ENCODE data around the gene GPN3.

DNA sequence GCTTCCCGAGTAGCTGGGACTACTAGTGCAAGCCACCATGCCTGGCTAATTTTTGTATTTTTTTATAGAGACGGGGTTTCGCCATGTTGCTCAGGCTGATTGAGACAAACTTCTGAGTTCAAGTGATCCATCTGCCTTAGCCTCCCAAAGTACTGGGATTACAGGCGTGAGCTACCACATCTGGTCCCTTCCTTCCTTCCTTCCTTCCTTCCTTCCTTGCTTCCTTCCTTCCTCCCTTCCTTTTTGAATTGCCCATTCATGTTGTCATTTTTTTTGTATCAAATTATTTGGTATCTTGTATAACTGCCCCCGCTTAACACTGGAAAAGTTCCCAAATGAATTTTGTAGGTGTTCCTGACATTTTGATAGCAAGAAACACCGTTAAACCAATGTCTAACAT, 45.8 kb upstream of the GPN3 start:
- TF ChIP-seq, protein P1, sequence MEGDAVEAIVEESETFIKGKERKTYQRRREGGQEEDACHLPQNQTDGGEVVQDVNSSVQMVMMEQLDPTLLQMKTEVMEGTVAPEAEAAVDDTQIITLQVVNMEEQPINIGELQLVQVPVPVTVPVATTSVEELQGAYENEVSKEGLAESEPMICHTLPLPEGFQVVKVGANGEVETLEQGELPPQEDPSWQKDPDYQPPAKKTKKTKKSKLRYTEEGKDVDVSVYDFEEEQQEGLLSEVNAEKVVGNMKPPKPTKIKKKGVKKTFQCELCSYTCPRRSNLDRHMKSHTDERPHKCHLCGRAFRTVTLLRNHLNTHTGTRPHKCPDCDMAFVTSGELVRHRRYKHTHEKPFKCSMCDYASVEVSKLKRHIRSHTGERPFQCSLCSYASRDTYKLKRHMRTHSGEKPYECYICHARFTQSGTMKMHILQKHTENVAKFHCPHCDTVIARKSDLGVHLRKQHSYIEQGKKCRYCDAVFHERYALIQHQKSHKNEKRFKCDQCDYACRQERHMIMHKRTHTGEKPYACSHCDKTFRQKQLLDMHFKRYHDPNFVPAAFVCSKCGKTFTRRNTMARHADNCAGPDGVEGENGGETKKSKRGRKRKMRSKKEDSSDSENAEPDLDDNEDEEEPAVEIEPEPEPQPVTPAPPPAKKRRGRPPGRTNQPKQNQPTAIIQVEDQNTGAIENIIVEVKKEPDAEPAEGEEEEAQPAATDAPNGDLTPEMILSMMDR (conservative IDR thresholded peaks at IDR 0.05 in 1 of 2, IDR thresholded peaks at IDR 0.05 in 1 of 2; ENCODE audit: extremely low read depth in 1 of 2, insufficient read depth in 1 of 2, low read depth in 1 of 2, low read length in 2 of 2), result no peak
- TF ChIP-seq EZH2 (IDR thresholded peaks at IDR 0.05; ENCODE audit: borderline replicate concordance, low read length), result no peak

Measured in mammary epithelial cell (primary cell).